ENCODE measurements around the gene TNFRSF25. TPM values are rescaled to one million over a fixed set of nuclear protein-coding genes. Genes with fewer than 3 reads are reported as not detected.

TNFRSF25 gene
- total RNA-seq, 1 experiment from 2014 or later: 19.5 TPM

DNA sequence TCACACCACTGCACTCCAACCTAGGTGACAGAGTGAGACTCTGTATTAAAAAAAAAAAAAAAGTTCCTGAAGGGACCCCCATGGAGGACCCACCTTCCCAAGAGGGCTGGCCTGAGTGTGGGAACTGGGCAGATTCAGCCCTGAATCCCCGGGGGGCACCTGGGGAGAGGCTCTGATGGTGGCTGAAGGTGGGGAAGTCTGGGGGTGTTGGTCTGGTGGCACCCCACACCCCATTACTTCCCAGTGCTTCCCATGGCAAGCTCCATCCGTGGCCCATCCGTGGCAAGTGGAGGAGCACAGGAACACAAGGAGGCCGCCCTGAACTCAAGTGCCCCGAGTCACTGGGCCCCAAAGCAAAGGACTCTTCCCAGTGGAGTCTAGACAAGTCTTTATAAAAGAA lies 778 bp upstream of the TNFRSF25 start (continued):
- TF ChIP-seq, protein P1, sequence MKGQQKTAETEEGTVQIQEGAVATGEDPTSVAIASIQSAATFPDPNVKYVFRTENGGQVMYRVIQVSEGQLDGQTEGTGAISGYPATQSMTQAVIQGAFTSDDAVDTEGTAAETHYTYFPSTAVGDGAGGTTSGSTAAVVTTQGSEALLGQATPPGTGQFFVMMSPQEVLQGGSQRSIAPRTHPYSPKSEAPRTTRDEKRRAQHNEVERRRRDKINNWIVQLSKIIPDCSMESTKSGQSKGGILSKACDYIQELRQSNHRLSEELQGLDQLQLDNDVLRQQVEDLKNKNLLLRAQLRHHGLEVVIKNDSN (CRISPR knock-in tag; IDR thresholded peaks at IDR 0.05): no peak
- TF ChIP-seq SMAD3 (CRISPR knock-in tag; IDR thresholded peaks at IDR 0.05; ENCODE audit: borderline replicate concordance): no peak
- TF ChIP-seq IRF2 (CRISPR knock-in tag; IDR thresholded peaks at IDR 0.05; ENCODE audit: borderline replicate concordance, low read depth): no peak
- no peak for TF ChIP-seq TEAD1 (CRISPR knock-in tag; IDR thresholded peaks at IDR 0.05)
- TF ChIP-seq, protein P2, sequence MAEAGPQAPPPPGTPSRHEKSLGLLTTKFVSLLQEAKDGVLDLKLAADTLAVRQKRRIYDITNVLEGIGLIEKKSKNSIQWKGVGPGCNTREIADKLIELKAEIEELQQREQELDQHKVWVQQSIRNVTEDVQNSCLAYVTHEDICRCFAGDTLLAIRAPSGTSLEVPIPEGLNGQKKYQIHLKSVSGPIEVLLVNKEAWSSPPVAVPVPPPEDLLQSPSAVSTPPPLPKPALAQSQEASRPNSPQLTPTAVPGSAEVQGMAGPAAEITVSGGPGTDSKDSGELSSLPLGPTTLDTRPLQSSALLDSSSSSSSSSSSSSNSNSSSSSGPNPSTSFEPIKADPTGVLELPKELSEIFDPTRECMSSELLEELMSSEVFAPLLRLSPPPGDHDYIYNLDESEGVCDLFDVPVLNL (CRISPR knock-in tag; IDR thresholded peaks at IDR 0.05; ENCODE audit: borderline replicate concordance, low read depth): no peak
- TF ChIP-seq TCF7 (CRISPR knock-in tag; IDR thresholded peaks at IDR 0.05; ENCODE audit: low read depth): no peak
- TF ChIP-seq GTF2I (CRISPR knock-in tag; conservative IDR thresholded peaks at IDR 0.05): no peak
- TF ChIP-seq, protein P3, sequence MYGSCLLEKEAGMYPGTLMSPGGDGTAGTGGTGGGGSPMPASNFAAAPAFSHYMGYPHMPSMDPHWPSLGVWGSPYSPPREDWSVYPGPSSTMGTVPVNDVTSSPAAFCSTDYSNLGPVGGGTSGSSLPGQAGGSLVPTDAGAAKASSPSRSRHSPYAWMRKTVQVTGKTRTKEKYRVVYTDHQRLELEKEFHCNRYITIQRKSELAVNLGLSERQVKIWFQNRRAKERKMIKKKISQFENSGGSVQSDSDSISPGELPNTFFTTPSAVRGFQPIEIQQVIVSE (CRISPR knock-in tag; IDR thresholded peaks at IDR 0.05; ENCODE audit: borderline replicate concordance): no peak

- TF ChIP-seq TCF7 (CRISPR knock-in tag; IDR thresholded peaks at IDR 0.05; ENCODE audit: low read depth) (no peak), ATF2 (CRISPR knock-in tag; IDR thresholded peaks at IDR 0.05; ENCODE audit: borderline replicate concordance, low read depth) (no peak), JUN (CRISPR knock-in tag; IDR thresholded peaks at IDR 0.05) (no peak)
- peak overlapping the region; percentile 47 for H3K4me3 Mint-ChIP-seq
- peaks cover 2% of the 10 kb centered on the region; the same call in 1 of the 2 replicates for H3K27me3 Mint-ChIP-seq (ENCODE audit: low read depth)
- no peaks in the 10 kb centered on the region for H3K9me3 Mint-ChIP-seq
- H3K4me1 Mint-ChIP-seq: peaks cover 12% of the 10 kb centered on the region
- ChIA-PET CTCF (interaction anchor here (0.8 to 3.8 kb wide), 12 partner anchors 10 to 220 kb away, joined by 3 to 35 read pairs (median 8); no protein-coding TSS in a partner anchor), POLR2A (no interaction called here)
- ATAC-seq: no peak
- no peak overlapping the region for H3K27ac Mint-ChIP-seq
- no peak for DNase-seq (ENCODE audit: low spot score)
- H3K36me3 Mint-ChIP-seq: peaks cover 25% of the 10 kb centered on the region
These were observed 440 bp downstream of the TNFRSF25 start for GRCh38 chr1:6465461-6466005.

- Mint-ChIP-seq H3K27ac (no peak overlapping the region), H3K4me1 (peaks cover 16% of the 10 kb centered on the region), H3K27me3 (ENCODE audit: low read depth) (peaks cover 2% of the 10 kb centered on the region; the same call in 1 of the 2 replicates), H3K9me3 (no peaks in the 10 kb centered on the region), H3K36me3 (peaks cover 21% of the 10 kb centered on the region), H3K4me3 (0 out of 2 replicates have a peak overlapping the region, but pooled peaks have one; percentile 13)
- ChIA-PET CTCF (interaction anchor here (1.5 to 3.8 kb wide), 3 partner anchors 9 to 19 kb away, joined by 3 to 35 read pairs (median 19); no protein-coding TSS in a partner anchor), POLR2A (no interaction called here)
- DNase-seq (ENCODE audit: low spot score) (no peak), ATAC-seq (no peak)
- TF ChIP-seq ZNF396 (CRISPR knock-in tag; IDR thresholded peaks at IDR 0.05; ENCODE audit: borderline replicate concordance) (no peak), CREM (CRISPR knock-in tag; IDR thresholded peaks at IDR 0.05) (no peak), ZNF425 (CRISPR knock-in tag; conservative IDR thresholded peaks at IDR 0.05) (no peak), RELA (CRISPR knock-in tag; IDR thresholded peaks at IDR 0.05; ENCODE audit: borderline replicate concordance) (no peak)
- TF ChIP-seq, protein P4, sequence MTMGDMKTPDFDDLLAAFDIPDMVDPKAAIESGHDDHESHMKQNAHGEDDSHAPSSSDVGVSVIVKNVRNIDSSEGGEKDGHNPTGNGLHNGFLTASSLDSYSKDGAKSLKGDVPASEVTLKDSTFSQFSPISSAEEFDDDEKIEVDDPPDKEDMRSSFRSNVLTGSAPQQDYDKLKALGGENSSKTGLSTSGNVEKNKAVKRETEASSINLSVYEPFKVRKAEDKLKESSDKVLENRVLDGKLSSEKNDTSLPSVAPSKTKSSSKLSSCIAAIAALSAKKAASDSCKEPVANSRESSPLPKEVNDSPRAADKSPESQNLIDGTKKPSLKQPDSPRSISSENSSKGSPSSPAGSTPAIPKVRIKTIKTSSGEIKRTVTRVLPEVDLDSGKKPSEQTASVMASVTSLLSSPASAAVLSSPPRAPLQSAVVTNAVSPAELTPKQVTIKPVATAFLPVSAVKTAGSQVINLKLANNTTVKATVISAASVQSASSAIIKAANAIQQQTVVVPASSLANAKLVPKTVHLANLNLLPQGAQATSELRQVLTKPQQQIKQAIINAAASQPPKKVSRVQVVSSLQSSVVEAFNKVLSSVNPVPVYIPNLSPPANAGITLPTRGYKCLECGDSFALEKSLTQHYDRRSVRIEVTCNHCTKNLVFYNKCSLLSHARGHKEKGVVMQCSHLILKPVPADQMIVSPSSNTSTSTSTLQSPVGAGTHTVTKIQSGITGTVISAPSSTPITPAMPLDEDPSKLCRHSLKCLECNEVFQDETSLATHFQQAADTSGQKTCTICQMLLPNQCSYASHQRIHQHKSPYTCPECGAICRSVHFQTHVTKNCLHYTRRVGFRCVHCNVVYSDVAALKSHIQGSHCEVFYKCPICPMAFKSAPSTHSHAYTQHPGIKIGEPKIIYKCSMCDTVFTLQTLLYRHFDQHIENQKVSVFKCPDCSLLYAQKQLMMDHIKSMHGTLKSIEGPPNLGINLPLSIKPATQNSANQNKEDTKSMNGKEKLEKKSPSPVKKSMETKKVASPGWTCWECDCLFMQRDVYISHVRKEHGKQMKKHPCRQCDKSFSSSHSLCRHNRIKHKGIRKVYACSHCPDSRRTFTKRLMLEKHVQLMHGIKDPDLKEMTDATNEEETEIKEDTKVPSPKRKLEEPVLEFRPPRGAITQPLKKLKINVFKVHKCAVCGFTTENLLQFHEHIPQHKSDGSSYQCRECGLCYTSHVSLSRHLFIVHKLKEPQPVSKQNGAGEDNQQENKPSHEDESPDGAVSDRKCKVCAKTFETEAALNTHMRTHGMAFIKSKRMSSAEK (CRISPR knock-in tag; IDR thresholded peaks at IDR 0.05; ENCODE audit: borderline replicate concordance): no peak
- TF ChIP-seq, protein P5, sequence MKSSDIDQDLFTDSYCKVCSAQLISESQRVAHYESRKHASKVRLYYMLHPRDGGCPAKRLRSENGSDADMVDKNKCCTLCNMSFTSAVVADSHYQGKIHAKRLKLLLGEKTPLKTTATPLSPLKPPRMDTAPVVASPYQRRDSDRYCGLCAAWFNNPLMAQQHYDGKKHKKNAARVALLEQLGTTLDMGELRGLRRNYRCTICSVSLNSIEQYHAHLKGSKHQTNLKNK (CRISPR knock-in tag; IDR thresholded peaks at IDR 0.05): no peak
- TF ChIP-seq, protein P6, sequence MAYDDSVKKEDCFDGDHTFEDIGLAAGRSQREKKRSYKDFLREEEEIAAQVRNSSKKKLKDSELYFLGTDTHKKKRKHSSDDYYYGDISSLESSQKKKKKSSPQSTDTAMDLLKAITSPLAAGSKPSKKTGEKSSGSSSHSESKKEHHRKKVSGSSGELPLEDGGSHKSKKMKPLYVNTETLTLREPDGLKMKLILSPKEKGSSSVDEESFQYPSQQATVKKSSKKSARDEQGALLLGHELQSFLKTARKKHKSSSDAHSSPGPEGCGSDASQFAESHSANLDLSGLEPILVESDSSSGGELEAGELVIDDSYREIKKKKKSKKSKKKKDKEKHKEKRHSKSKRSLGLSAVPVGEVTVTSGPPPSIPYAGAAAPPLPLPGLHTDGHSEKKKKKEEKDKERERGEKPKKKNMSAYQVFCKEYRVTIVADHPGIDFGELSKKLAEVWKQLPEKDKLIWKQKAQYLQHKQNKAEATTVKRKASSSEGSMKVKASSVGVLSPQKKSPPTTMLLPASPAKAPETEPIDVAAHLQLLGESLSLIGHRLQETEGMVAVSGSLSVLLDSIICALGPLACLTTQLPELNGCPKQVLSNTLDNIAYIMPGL (CRISPR knock-in tag; IDR thresholded peaks at IDR 0.05): no peak
- TF ChIP-seq, protein P1 (CRISPR knock-in tag; IDR thresholded peaks at IDR 0.05): no peak
These were observed 1.1 kb downstream of the TNFRSF25 start for GRCh38 chr1:6464915-6465314.
